ENCODE data around the gene DDX54.
A peak's percentile ranks its signal among the peaks of the same experiment; 100 is the strongest.
"Not testable (repeated sequence)": the region's sequence is repeated elsewhere in the genome, so short reads cannot be mapped to it uniquely, and the experiment has no call there.

Gene DDX54

GRCh38 chr12:113221181-113221996, 36.1 kb upstream of the DDX54 start, which contains the start of gene TPCN1:
Gene TPCN1, plus strand, starts transcription at chr12:113221464. Its CDS starts 5,389 bp downstream, at chr12:113226853.
- DNase-seq (ENCODE audit: insufficient read length, low spot score), result peak; percentile 80
- FAIRE-seq, result peak; percentile 99

- FAIRE-seq (no peak), DNase-seq (ENCODE audit: insufficient read length, low spot score) (no peak)
Measured at GRCh38 chr12:113220593-113221180, 35.4 kb upstream of the DDX54 start.

- no peak for DNase-seq (ENCODE audit: insufficient read length, low spot score)
- FAIRE-seq, result no peak
Measured at GRCh38 chr12:113216027-113216426, 30.7 kb upstream of the DDX54 start.

- DNase-seq (ENCODE audit: insufficient read length, low spot score) (no peak), FAIRE-seq (peak; percentile 86)
Measured at GRCh38 chr12:113214895-113215400, 29.7 kb upstream of the DDX54 start.

- DNase-seq (ENCODE audit: insufficient read length, low spot score), result no peak
- FAIRE-seq, result peak; percentile 35
Measured at GRCh38 chr12:113211160-113211559, 25.9 kb upstream of the DDX54 start.

- DNase-seq (ENCODE audit: insufficient read length, low spot score), result peak; percentile 72
- peak; percentile 99 for FAIRE-seq
Measured at GRCh38 chr12:113208041-113208934, 23.0 kb upstream of the DDX54 start.

GRCh38 chr12:113207613-113208040, 22.3 kb upstream of the DDX54 start:
- DNase-seq (ENCODE audit: insufficient read length, low spot score), result no peak
- FAIRE-seq, result no peak

GRCh38 chr12:113206802-113207201, 21.5 kb upstream of the DDX54 start:
- DNase-seq (ENCODE audit: insufficient read length, low spot score); FAIRE-seq: not testable (repeated sequence)

GRCh38 chr12:113204804-113205203, 19.5 kb upstream of the DDX54 start:
- FAIRE-seq (no peak), DNase-seq (ENCODE audit: insufficient read length, low spot score) (no peak)

- FAIRE-seq, result peak; percentile 31
- DNase-seq (ENCODE audit: insufficient read length, low spot score), result no peak
Measured at GRCh38 chr12:113203852-113204760, 18.8 kb upstream of the DDX54 start.

- no peak for FAIRE-seq
- DNase-seq (ENCODE audit: insufficient read length, low spot score), result no peak
Measured at GRCh38 chr12:113202300-113203075, 17.2 kb upstream of the DDX54 start.

- FAIRE-seq (no peak), DNase-seq (ENCODE audit: insufficient read length, low spot score) (no peak)
Measured at GRCh38 chr12:113201187-113202177, 16.2 kb upstream of the DDX54 start.

- no peak for FAIRE-seq
- no peak for DNase-seq (ENCODE audit: insufficient read length, low spot score)
Measured at GRCh38 chr12:113200021-113200797, 14.9 kb upstream of the DDX54 start.

- no peak for FAIRE-seq
- DNase-seq (ENCODE audit: insufficient read length, low spot score), result no peak
Measured at GRCh38 chr12:113198296-113198695, 13.0 kb upstream of the DDX54 start.

GRCh38 chr12:113197518-113198077, 12.3 kb upstream of the DDX54 start:
- DNase-seq (ENCODE audit: insufficient read length, low spot score) (no peak), FAIRE-seq (no peak)

- FAIRE-seq, result peak; percentile 89
- DNase-seq (ENCODE audit: insufficient read length, low spot score), result peak; percentile 86
Measured at GRCh38 chr12:113196990-113197389, 11.7 kb upstream of the DDX54 start.

GRCh38 chr12:113196582-113196981, 11.3 kb upstream of the DDX54 start:
- no peak for DNase-seq (ENCODE audit: insufficient read length, low spot score)
- no peak for FAIRE-seq

Data from GM19239 (cell line).